HCT116 (cell line): ENCODE measurements around the gene TYMP. TPM values are rescaled to one million over a fixed set of nuclear protein-coding genes. Genes with fewer than 3 reads are reported as not detected.

ENCODE experiments used
- ATAC-seq: fragments of 200-7000 bp; cut with Tn5 transposase; 2 replicates; pipeline ENCODE4 v1.9.1; 2020; ENCODE audit warnings: mild to moderate bottlenecking, moderate library complexity
- BruUV-seq: library from RNA; stranded (reverse); fragments of 400-500 nt; replicated peaks from 2 replicates; lab custom pipeline; 2021; lab: Mats Ljungman, UMichigan
- CTCF ChIA-PET: fragments of 300-600 bp; sonication (Branson Sonifier 250); formaldehyde crosslinking; loops from one replicate; lab custom pipeline; 2021; ENCODE audit warnings: antibody characterized with exemption; lab: Charles Lee
- POLR2A ChIA-PET: fragments of 300-600, 350-600 bp; sonication (Branson Sonifier 250); formaldehyde crosslinking; loops from one replicate; lab custom pipeline; 2021; ENCODE audit warnings: antibody characterized with exemption; lab: Charles Lee
- RAD21 ChIA-PET, 2 experiments: fragments of 300-600 bp; sonication (Branson Sonifier 250); formaldehyde crosslinking; loops; one replicate each; lab custom pipeline; 2023; ENCODE audit warnings: low total read pairs in 2 of 2; ENCODE audit not compliant: uncharacterized antibody in 2 of 2, unreplicated experiment in 2 of 2, low non-redundant PET in 1 of 2; lab: Charles Lee
- DNase-seq: peaks from one replicate; pipeline ENCODE4 v3.0.0-alpha.2; 2010; ENCODE audit warnings: low read depth, low spot score
- H2AFZ ChIP-seq: fragments of 200-600 bp; shearing (Covaris generic), sonication (generic); 2 replicates; pipeline ENCODE4 v1.6.1; 2017; ENCODE audit warnings: low read depth, mixed run types, mixed read lengths, antibody characterized with exemption, low read length; ENCODE audit not compliant: poor library complexity, severe bottlenecking
- H3K27ac ChIP-seq: 2 replicates; pipeline ENCODE4 v1.5.1; 2012; ENCODE audit warnings: low read depth, low read length
- H3K27me3 ChIP-seq: fragments of 200-600 bp; sonication (generic); 2 replicates; pipeline ENCODE4 v1.6.1; 2016; ENCODE audit warnings: mixed run types, low read length, mixed read lengths; ENCODE audit not compliant: insufficient read depth
- H3K36me3 ChIP-seq, 2 experiments: fragments of 200-500 bp in 1 of 2; fragments of 200-600 bp in 1 of 2; sonication (Bioruptor generic) in 1 of 2; sonication (generic) in 1 of 2; 2 replicates each; pipeline versions ENCODE4 v1.5.1 to v1.6.1; 2014 to 2016; ENCODE audit warnings: low read length in 2 of 2, inconsistent platforms in 1 of 2, mixed read lengths in 1 of 2, mixed run types in 1 of 2; ENCODE audit not compliant: insufficient read depth in 2 of 2, control insufficient read depth in 1 of 2
- H3K4me1 ChIP-seq, 2 experiments: fragments of 200-600 bp in 1 of 2; sonication (generic) in 1 of 2; 2 replicates each; pipeline versions ENCODE4 v1.5.1 to v1.6.1; 2012 to 2017; ENCODE audit warnings: low read length in 2 of 2, inconsistent platforms in 1 of 2, mild to moderate bottlenecking in 1 of 2, mixed read lengths in 1 of 2, mixed run types in 1 of 2, moderate library complexity in 1 of 2; ENCODE audit not compliant: insufficient read depth in 2 of 2, control insufficient read depth in 1 of 2
- H3K4me2 ChIP-seq: fragments of 200-600 bp; sonication (generic); 2 replicates; pipeline ENCODE4 v1.6.1; 2017; ENCODE audit warnings: mixed run types, low read length, mixed read lengths
- H3K4me3 ChIP-seq, 2 experiments: fragments of 200-600 bp in 1 of 2; sonication (generic) in 1 of 2; replicated peaks in 1 of 2; 2 replicates each; pipeline ENCODE4 v1.5.1; 2011 to 2016; ENCODE audit warnings: low read length in 2 of 2, control low read depth in 1 of 2, low read depth in 1 of 2, mild to moderate bottlenecking in 1 of 2, mixed read lengths in 1 of 2, mixed run types in 1 of 2
- H3K79me2 ChIP-seq: fragments of 200-600 bp; sonication (generic); 2 replicates; pipeline ENCODE4 v1.6.1; 2017; ENCODE audit warnings: mild to moderate bottlenecking, mixed run types, low read length, moderate library complexity, mixed read lengths; ENCODE audit not compliant: insufficient read depth
- H3K9ac ChIP-seq: fragments of 200-600 bp; sonication (generic); 2 replicates; pipeline ENCODE4 v1.6.1; 2016; ENCODE audit warnings: low read length, mixed read lengths
- H3K9me2 ChIP-seq: fragments of 200-600 bp; sonication (generic), shearing (Covaris generic); 2 replicates; pipeline ENCODE4 v1.6.1; 2017; ENCODE audit warnings: mixed run types, mild to moderate bottlenecking, moderate library complexity; ENCODE audit not compliant: insufficient read depth
- H3K9me3 ChIP-seq, 2 experiments: fragments of 200-500 bp in 1 of 2; fragments of 200-600 bp in 1 of 2; sonication (Bioruptor generic) in 1 of 2; sonication (generic) in 1 of 2; 2 replicates each; pipeline ENCODE4 v1.6.1; 2014 to 2017; ENCODE audit warnings: low read length in 2 of 2, mixed read lengths in 2 of 2, inconsistent platforms in 1 of 2, low read depth in 1 of 2, mild to moderate bottlenecking in 1 of 2, mixed run types in 1 of 2, moderate library complexity in 1 of 2; ENCODE audit not compliant: control insufficient read depth in 1 of 2, insufficient read depth in 1 of 2
- H4K20me1 ChIP-seq: fragments of 200-600 bp; sonication (generic), shearing (Covaris generic); 2 replicates; pipeline ENCODE4 v1.6.1; 2017; ENCODE audit warnings: mixed run types, mild to moderate bottlenecking, moderate library complexity; ENCODE audit not compliant: insufficient read depth
- ELF1 ChIP-seq: IDR thresholded peaks from 2 replicates; pipeline ENCODE4 v1.6.1; 2012; ENCODE audit warnings: low read depth, borderline replicate concordance
- POLR2AphosphoS5 ChIP-seq: IDR thresholded peaks from 2 replicates; pipeline ENCODE4 v1.6.1; 2011; ENCODE audit warnings: mild to moderate bottlenecking, low read depth, low read length, moderate library complexity
- RAD21 ChIP-seq: IDR thresholded peaks from 2 replicates; pipeline ENCODE4 v1.6.1; 2012; ENCODE audit warnings: low read depth, mild to moderate bottlenecking
- SIN3A ChIP-seq: IDR thresholded peaks from 2 replicates; pipeline ENCODE4 v1.6.1; 2012; ENCODE audit warnings: low read depth
- SP1 ChIP-seq: IDR thresholded peaks from 2 replicates; pipeline ENCODE4 v1.6.1; 2012; ENCODE audit warnings: low read depth
- YY1 ChIP-seq: IDR thresholded peaks from 2 replicates; pipeline ENCODE4 v1.6.1; 2011; ENCODE audit warnings: low read length, low read depth, moderate library complexity, mild to moderate bottlenecking; ENCODE audit not compliant: insufficient replicate concordance; ENCODE audit errors: extremely low read depth
- intact Hi-C: fragments of 100-400 bp; cut with micrococcal nuclease; formaldehyde crosslinking; loops from 2 replicates; pipeline ENCODE4 v1.10.0; 2022
- total RNA-seq: library from RNA; stranded (reverse); gene quantifications from one replicate; pipeline ENCODE4 v1.2.1, GENCODE V29; 2021; ENCODE audit not compliant: unreplicated experiment
- TF ChIP-seq, protein P1 (sequence below), 3 experiments: fragments of 200-600 bp in 1 of 3; sonication (generic) in 1 of 3; IDR thresholded peaks in 2 of 3; conservative IDR thresholded peaks in 1 of 3; 2 replicates each; pipeline ENCODE4 v1.5.1; 2012 to 2017; ENCODE audit warnings: low read depth in 2 of 3, low read length in 2 of 3, antibody characterized with exemption in 1 of 3, borderline replicate concordance in 1 of 3, control low read depth in 1 of 3, mild to moderate bottlenecking in 1 of 3, mixed read lengths in 1 of 3, mixed run types in 1 of 3, moderate library complexity in 1 of 3; ENCODE audit not compliant: insufficient read depth in 1 of 3
- TF ChIP-seq, protein P2 (sequence below): IDR thresholded peaks from 2 replicates; pipeline ENCODE4 v1.6.1; 2012
- TF ChIP-seq, protein P3 (sequence below): IDR thresholded peaks from 2 replicates; pipeline ENCODE4 v1.6.1; 2012
- TF ChIP-seq, protein P4 (sequence below): IDR thresholded peaks from 2 replicates; pipeline ENCODE4 v1.6.1; 2011; ENCODE audit warnings: mild to moderate bottlenecking, low read length, moderate library complexity; ENCODE audit not compliant: insufficient replicate concordance; ENCODE audit errors: extremely low read depth

TYMP gene
- total RNA-seq, 1 experiment from 2014 or later, result 43.2 TPM

DNA sequence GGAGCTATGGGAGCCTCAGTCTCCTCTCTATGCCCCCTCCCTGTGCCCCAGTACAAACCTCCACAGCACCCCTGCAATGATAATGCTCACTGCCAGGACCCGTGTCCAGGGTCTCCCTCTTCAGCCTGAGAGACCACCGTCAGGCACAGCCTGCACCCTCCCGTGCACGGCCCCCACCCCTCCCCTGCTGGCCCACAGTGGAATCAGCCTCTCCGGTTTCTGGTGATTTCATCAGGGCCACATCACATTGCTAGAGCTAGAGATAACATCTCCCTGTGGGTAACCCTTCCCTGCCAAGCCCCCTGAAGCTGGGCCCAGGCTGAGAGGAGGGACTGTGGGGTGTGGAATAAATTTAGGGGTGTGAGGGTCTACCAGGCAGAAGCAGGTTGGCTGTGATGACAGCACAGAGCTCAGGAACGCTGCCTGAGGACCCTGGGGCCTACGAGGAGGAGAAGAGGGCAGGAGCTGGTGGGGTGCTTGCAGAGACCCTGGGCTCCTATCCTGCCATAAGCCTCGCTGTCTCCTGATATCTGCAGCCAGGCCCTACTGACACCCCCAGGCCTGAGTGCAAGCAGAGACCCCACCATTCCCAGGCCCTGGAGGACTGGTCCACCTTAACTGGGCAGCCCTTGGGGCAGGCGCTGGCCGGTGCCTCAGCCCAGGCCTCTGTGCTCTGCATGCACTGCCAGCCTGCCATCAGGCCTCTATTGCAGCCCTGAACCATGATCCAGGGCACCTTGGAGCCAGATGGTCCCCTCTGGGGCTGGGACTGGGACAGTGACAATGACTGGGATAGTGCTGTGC is 15.9 kb upstream of the TYMP start, which contains the start of gene KLHDC7B:
KLHDC7B (plus strand) TSS at position 378 of the 804 bp plus-strand sequence; CDS start at position 723, 345 bp downstream.
- Histone ChIP-seq H4K20me1 (no peaks in the 10 kb centered on the region), H3K79me2 (no peaks in the 10 kb centered on the region), H3K4me3 (no peak within 1 kb of the TSS), H3K4me2 (peak within 1 kb of the TSS; percentile 77), H3K9ac (peak within 1 kb of the TSS; percentile 53; the same call in 1 of the 2 replicates), H3K36me3 (no peaks in the 10 kb centered on the region), H2AFZ (peak within 1 kb of the TSS; percentile 94), H3K9me3 (no peaks in the 10 kb centered on the region), H3K9me2 (no peaks in the 10 kb centered on the region), H3K27ac (peak within 1 kb of the TSS; percentile 27; the same call in 1 of the 2 replicates), H3K4me1 (peaks cover 13 to 34% of the 10 kb centered on the region in 2 experiments; a peak in 3 of 4 replicates), H3K27me3 (no peaks in the 10 kb centered on the region)
- intact Hi-C loops, result no loop called here
- no peak for DNase-seq
- POLR2A ChIA-PET, result interaction anchor here (0.8 to 1.9 kb wide), 6 partner anchors 9 to 149 kb away, joined by 3 to 7 read pairs (median 6); partner anchors contain the start of gene TYMP
- CTCF ChIA-PET, result interaction anchor here (0.8 to 1.8 kb wide), 3 partner anchors 10 to 20 kb away, joined by 3 to 6 read pairs (median 3); partner anchors contain the start of genes SCO2 and SYCE3
- RAD21 ChIA-PET, result no interaction called here
- ATAC-seq, result no peak
- TF ChIP-seq ELF1 (no peak), YY1 (peak; percentile 6)
- no TSS peak for BruUV-seq

DNA sequence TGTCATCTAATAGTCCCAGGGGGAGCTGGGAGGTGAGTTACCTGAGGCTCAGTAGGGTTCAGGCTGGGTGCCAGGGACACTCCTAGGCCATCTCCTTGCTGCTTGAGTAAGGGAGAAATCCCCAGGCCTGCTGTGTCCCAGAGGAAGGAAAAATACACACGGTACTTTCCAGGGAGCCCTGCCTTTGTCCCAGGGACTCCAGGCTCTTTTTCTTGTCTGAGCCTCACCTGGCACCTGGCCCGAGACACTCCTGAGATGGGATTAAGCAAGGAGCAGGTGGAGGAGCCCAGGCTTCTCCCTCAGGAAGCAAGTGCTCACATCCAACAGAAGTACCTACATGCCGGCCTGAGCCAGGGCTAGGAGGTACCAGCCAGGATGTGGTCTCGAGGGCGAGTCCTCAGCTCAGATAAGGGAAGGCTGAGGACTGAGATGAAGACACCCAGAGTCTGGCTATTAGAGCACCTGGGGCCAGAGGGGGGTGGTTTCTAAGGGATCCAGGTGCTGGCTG is 15.0 kb upstream of the TYMP start:
- H3K4me2 ChIP-seq, result peak overlapping the region; percentile 77
- peaks cover 13 to 39% of the 10 kb centered on the region in 2 experiments; a peak in 3 of 4 replicates for H3K4me1 ChIP-seq
- TSS peak; percentile 81 for BruUV-seq
- intact Hi-C loops, result no loop called here
- peak overlapping the region; percentile 27; the same call in 1 of the 2 replicates for H3K27ac ChIP-seq
- H3K79me2 ChIP-seq, result no peaks in the 10 kb centered on the region
- peak overlapping the region; percentile 53 for H3K9ac ChIP-seq
- CTCF ChIA-PET, result interaction anchor here (1.0 to 1.8 kb wide), 2 partner anchors 9 to 19 kb away, joined by 3 to 6 read pairs; partner anchors contain the start of gene SCO2
- RAD21 ChIA-PET, result no interaction called here
- POLR2A ChIA-PET, result interaction anchor here (1.6 to 1.9 kb wide), 3 partner anchors 10 to 15 kb away, joined by 5 to 7 read pairs (median 7); partner anchors contain the start of gene TYMP
- TF ChIP-seq, protein P1, sequence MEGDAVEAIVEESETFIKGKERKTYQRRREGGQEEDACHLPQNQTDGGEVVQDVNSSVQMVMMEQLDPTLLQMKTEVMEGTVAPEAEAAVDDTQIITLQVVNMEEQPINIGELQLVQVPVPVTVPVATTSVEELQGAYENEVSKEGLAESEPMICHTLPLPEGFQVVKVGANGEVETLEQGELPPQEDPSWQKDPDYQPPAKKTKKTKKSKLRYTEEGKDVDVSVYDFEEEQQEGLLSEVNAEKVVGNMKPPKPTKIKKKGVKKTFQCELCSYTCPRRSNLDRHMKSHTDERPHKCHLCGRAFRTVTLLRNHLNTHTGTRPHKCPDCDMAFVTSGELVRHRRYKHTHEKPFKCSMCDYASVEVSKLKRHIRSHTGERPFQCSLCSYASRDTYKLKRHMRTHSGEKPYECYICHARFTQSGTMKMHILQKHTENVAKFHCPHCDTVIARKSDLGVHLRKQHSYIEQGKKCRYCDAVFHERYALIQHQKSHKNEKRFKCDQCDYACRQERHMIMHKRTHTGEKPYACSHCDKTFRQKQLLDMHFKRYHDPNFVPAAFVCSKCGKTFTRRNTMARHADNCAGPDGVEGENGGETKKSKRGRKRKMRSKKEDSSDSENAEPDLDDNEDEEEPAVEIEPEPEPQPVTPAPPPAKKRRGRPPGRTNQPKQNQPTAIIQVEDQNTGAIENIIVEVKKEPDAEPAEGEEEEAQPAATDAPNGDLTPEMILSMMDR (IDR thresholded peaks at IDR 0.05 in 2 of 3, conservative IDR thresholded peaks at IDR 0.05 in 1 of 3; ENCODE audit: borderline replicate concordance in 1 of 3, insufficient read depth in 1 of 3, low read depth in 2 of 3, low read length in 2 of 3), result no peak
- TF ChIP-seq, protein P2, sequence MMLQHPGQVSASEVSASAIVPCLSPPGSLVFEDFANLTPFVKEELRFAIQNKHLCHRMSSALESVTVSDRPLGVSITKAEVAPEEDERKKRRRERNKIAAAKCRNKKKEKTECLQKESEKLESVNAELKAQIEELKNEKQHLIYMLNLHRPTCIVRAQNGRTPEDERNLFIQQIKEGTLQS, result no peak
- no peak for TF ChIP-seq SP1
- TF ChIP-seq POLR2AphosphoS5, result no peak
- TF ChIP-seq, protein P3, sequence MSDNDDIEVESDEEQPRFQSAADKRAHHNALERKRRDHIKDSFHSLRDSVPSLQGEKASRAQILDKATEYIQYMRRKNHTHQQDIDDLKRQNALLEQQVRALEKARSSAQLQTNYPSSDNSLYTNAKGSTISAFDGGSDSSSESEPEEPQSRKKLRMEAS, result no peak
- no peak for TF ChIP-seq RAD21
- TF ChIP-seq, protein P4, sequence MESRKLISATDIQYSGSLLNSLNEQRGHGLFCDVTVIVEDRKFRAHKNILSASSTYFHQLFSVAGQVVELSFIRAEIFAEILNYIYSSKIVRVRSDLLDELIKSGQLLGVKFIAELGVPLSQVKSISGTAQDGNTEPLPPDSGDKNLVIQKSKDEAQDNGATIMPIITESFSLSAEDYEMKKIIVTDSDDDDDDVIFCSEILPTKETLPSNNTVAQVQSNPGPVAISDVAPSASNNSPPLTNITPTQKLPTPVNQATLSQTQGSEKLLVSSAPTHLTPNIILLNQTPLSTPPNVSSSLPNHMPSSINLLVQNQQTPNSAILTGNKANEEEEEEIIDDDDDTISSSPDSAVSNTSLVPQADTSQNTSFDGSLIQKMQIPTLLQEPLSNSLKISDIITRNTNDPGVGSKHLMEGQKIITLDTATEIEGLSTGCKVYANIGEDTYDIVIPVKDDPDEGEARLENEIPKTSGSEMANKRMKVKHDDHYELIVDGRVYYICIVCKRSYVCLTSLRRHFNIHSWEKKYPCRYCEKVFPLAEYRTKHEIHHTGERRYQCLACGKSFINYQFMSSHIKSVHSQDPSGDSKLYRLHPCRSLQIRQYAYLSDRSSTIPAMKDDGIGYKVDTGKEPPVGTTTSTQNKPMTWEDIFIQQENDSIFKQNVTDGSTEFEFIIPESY, result no peak
- TF ChIP-seq ELF1, result no peak
- TF ChIP-seq SIN3A, result no peak
- no peaks in the 10 kb centered on the region for H3K9me3 ChIP-seq
- no peak overlapping the region; a peak in 1 of 4 replicates for H3K4me3 ChIP-seq
- H3K27me3 ChIP-seq, result no peaks in the 10 kb centered on the region
- H2AFZ ChIP-seq, result peak overlapping the region; percentile 94
- H4K20me1 ChIP-seq, result no peaks in the 10 kb centered on the region
- ATAC-seq (peak; percentile 33), DNase-seq (no peak)
- no peaks in the 10 kb centered on the region for H3K36me3 ChIP-seq
- no peaks in the 10 kb centered on the region for H3K9me2 ChIP-seq
